ENCODE data around the gene ANKRD63. TPM values are rescaled to one million over a fixed set of nuclear protein-coding genes. Genes with fewer than 3 reads are reported as not detected.

Gene ANKRD63
- total RNA-seq, 1 experiment from 2014 or later = not detected

DNA sequence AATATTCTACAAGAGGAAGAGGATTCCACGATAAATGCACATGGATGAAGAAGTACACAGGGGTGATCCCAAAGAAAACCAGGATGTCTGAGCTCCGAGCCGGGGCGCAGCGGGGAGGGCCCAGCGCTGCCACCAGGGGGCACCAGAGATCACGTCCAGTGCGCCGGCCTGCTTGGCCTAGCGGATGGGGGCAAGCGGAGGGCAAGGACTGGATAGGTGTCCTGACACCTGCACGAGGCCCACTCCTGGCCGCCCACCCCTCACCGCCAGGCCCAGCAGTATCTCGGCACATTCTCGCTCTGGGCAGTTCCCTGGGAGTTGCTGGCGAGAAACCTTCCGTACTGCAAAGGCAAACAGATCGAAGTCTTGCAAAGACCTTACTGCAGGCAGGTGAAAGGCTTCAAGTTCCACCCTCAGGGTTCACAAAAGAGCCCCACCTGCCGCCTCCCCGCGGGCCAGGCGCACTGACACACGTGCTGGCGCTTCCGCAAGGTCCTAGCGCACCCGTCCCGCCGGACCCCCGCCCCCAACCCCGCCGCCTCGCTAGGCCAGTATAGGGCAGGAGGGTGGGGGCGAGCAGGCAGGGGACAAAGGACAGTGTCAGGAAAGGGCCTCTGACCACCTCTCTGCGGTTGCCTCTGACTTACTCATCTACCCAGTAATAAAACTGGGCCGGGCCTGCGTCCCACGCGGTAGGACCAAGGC lies 3.3 kb downstream of the ANKRD63 start:
- Mint-ChIP-seq H3K27ac (ENCODE audit: unreplicated experiment) (no peak overlapping the region), H3K36me3 (ENCODE audit: insufficient read depth, unreplicated experiment) (peaks cover 5% of the 10 kb centered on the region), H3K4me3 (ENCODE audit: low read depth, unreplicated experiment) (no peak overlapping the region), H3K27me3 (ENCODE audit: unreplicated experiment) (no peaks in the 10 kb centered on the region), H3K9me3 (ENCODE audit: low read depth, unreplicated experiment) (no peaks in the 10 kb centered on the region), H3K4me1 (ENCODE audit: low read depth, unreplicated experiment) (no peaks in the 10 kb centered on the region)
- intact Hi-C loops (cut with micrococcal nuclease; ENCODE audit: unreplicated experiment) = loop anchor here (1.0 to 2.0 kb wide), 2 partner anchors 31 to 143 kb away; no protein-coding TSS in a partner anchor
- DNase-seq = peak; percentile 80
- TF ChIP-seq, protein P1, sequence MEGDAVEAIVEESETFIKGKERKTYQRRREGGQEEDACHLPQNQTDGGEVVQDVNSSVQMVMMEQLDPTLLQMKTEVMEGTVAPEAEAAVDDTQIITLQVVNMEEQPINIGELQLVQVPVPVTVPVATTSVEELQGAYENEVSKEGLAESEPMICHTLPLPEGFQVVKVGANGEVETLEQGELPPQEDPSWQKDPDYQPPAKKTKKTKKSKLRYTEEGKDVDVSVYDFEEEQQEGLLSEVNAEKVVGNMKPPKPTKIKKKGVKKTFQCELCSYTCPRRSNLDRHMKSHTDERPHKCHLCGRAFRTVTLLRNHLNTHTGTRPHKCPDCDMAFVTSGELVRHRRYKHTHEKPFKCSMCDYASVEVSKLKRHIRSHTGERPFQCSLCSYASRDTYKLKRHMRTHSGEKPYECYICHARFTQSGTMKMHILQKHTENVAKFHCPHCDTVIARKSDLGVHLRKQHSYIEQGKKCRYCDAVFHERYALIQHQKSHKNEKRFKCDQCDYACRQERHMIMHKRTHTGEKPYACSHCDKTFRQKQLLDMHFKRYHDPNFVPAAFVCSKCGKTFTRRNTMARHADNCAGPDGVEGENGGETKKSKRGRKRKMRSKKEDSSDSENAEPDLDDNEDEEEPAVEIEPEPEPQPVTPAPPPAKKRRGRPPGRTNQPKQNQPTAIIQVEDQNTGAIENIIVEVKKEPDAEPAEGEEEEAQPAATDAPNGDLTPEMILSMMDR (IDR thresholded peaks at IDR 0.05; ENCODE audit: unreplicated experiment) = peak; percentile 46
- CTCF ChIA-PET = interaction anchor here (0.6 to 1.4 kb wide), 8 partner anchors 10 to 142 kb away, joined by 3 to 17 read pairs (median 4); partner anchors contain the start of genes INAFM2 and PLCB2
- no TSS peak for BruUV-seq (replicated peaks)

DNA sequence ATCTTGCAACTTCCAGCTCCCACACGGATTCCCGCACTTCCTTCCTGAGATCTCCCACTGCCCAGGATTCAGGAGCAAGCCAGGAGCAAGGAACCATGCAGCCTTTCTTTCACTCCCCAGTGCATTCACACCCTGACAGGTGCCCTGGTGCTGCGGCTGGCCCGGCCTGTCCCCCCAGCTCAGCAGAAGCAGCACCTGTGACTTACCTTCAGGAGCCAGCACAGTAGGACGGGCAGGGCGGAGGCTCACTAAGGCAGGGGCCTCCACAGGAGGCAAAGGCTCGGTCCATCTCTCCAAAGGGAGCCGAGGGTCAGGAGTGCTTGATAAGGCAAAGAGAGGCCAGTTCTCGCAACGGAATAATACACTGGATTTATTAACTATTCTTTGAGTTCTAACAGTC lies 4.8 kb downstream of the ANKRD63 start:
- no peak overlapping the region for H3K27ac Mint-ChIP-seq (ENCODE audit: unreplicated experiment)
- H3K4me3 Mint-ChIP-seq (ENCODE audit: low read depth, unreplicated experiment) = no peak overlapping the region
- peaks cover 5% of the 10 kb centered on the region for H3K36me3 Mint-ChIP-seq (ENCODE audit: insufficient read depth, unreplicated experiment)
- H3K4me1 Mint-ChIP-seq (ENCODE audit: low read depth, unreplicated experiment) = no peaks in the 10 kb centered on the region
- TF ChIP-seq, protein P1 (IDR thresholded peaks at IDR 0.05; ENCODE audit: unreplicated experiment) = no peak
- H3K27me3 Mint-ChIP-seq (ENCODE audit: unreplicated experiment) = no peaks in the 10 kb centered on the region
- H3K9me3 Mint-ChIP-seq (ENCODE audit: low read depth, unreplicated experiment) = no peaks in the 10 kb centered on the region
- intact Hi-C loops (cut with micrococcal nuclease; ENCODE audit: unreplicated experiment) = loop anchor here (2.0 kb wide), 1 partner anchor 145 kb away; no protein-coding TSS in a partner anchor
- DNase-seq = no peak
- BruUV-seq (replicated peaks) = no TSS peak
- CTCF ChIA-PET = interaction anchor here (0.6 kb wide), 1 partner anchor 1560 kb away, joined by 4 read pairs; the partner anchor contains the start of gene PLA2G4B

DNA sequence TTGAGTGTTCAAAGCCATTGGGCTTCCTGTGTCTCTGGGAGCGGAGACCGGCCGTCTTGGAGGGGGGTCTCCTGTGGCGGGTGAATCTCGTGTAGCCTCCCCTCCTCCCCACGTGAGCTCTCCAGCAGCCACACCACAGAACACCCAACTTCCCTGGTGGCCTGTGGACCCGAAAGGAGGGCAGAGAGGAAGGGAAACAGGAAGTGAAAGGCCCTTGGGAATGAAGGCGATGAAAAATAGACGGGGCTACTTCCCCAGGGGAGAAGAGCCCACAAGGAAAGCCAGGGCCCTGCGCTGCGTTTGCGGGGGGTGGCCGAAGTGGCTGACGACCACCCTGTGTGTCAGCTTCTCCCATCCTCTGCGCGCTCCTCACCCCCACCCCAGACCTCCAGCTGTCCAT lies 5.4 kb downstream of the ANKRD63 start:
- BruUV-seq (replicated peaks) = no TSS peak
- no peak for DNase-seq
- intact Hi-C loops (cut with micrococcal nuclease; ENCODE audit: unreplicated experiment) = no loop called here

DNA sequence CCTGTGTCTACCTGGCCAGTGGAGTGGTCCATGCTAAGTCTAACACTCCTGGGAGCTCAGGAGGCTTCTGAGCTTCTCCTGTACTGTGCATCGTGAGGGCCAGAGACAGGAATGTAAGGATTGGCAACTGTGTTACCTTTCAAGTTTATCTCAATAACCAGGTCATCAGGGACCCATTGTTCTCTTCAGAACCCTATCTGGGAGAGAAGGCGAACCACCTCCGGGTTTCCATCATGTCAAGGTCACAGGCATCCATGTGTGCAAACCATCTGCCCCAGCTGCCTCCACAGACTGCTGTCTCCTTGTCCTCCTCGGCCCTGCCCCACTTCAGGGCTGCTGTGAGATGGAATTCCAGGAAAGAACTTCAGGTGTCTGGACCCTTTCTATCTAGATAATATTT lies 5.9 kb downstream of the ANKRD63 start:
- peaks cover 5% of the 10 kb centered on the region for H3K36me3 Mint-ChIP-seq (ENCODE audit: insufficient read depth, unreplicated experiment)
- TF ChIP-seq, protein P1 (IDR thresholded peaks at IDR 0.05; ENCODE audit: unreplicated experiment) = no peak
- CTCF ChIA-PET = interaction anchor here (1.1 kb wide), 1 partner anchor 60 kb away, joined by 3 read pairs; no protein-coding TSS in a partner anchor
- no peaks in the 10 kb centered on the region for H3K9me3 Mint-ChIP-seq (ENCODE audit: low read depth, unreplicated experiment)
- intact Hi-C loops (cut with micrococcal nuclease; ENCODE audit: unreplicated experiment) = no loop called here
- no peak overlapping the region for H3K4me3 Mint-ChIP-seq (ENCODE audit: low read depth, unreplicated experiment)
- no peaks in the 10 kb centered on the region for H3K27me3 Mint-ChIP-seq (ENCODE audit: unreplicated experiment)
- H3K27ac Mint-ChIP-seq (ENCODE audit: unreplicated experiment) = no peak overlapping the region
- no TSS peak for BruUV-seq (replicated peaks)
- H3K4me1 Mint-ChIP-seq (ENCODE audit: low read depth, unreplicated experiment) = no peaks in the 10 kb centered on the region
- no peak for DNase-seq

More for the DNA sequence above, 5.4 kb downstream of the ANKRD63 start:
- Mint-ChIP-seq H3K4me1 (ENCODE audit: low read depth, unreplicated experiment) (no peaks in the 10 kb centered on the region), H3K27me3 (ENCODE audit: unreplicated experiment) (no peaks in the 10 kb centered on the region), H3K4me3 (ENCODE audit: low read depth, unreplicated experiment) (no peak overlapping the region), H3K9me3 (ENCODE audit: low read depth, unreplicated experiment) (no peaks in the 10 kb centered on the region), H3K36me3 (ENCODE audit: insufficient read depth, unreplicated experiment) (peaks cover 5% of the 10 kb centered on the region), H3K27ac (ENCODE audit: unreplicated experiment) (no peak overlapping the region)
- TF ChIP-seq, protein P1 (IDR thresholded peaks at IDR 0.05; ENCODE audit: unreplicated experiment) = no peak
- CTCF ChIA-PET = interaction anchor here (0.6 kb wide), 1 partner anchor 1561 kb away, joined by 4 read pairs; the partner anchor contains the start of gene PLA2G4B

All from Calu3 (cell line).